ENCODE results near the gene ARID3A. TPM values are rescaled to one million over a fixed set of nuclear protein-coding genes. Genes with fewer than 3 reads are reported as not detected.

The ARID3A gene
- total and polyA plus RNA-seq, 2 of the 13 experiments (the other 11 are each of a cell fraction or from before 2014, with no cell fraction given) = 71.3 to 77.9 TPM

GRCh38 chr19:993361-993830 is 67.6 kb downstream of the ARID3A start (continued):
- TF ChIP-seq ZNF280D (CRISPR knock-in tag; IDR thresholded peaks at IDR 0.05) = no peak
- no peak for TF ChIP-seq PHF8 (CRISPR knock-in tag; IDR thresholded peaks at IDR 0.05)
- no peak for TF ChIP-seq RORA (CRISPR knock-in tag; IDR thresholded peaks at IDR 0.05)
- TF ChIP-seq PTBP1 (IDR thresholded peaks at IDR 0.05; ENCODE audit: low read depth, low read length, poor library complexity, severe bottlenecking) = peak; percentile 85
- peak; percentile 45; the same call in 1 of the 2 replicates for TF ChIP-seq ZNF281 (CRISPR knock-in tag; IDR thresholded peaks at IDR 0.05; ENCODE audit: borderline replicate concordance)
- peak; percentile 55; the same call in 1 of the 2 replicates for TF ChIP-seq ZSCAN25 (CRISPR knock-in tag; IDR thresholded peaks at IDR 0.05)
- TF ChIP-seq ZNF772 (CRISPR knock-in tag; IDR thresholded peaks at IDR 0.05) = no peak
- peak; percentile 44 for TF ChIP-seq CEBPG (CRISPR knock-in tag; IDR thresholded peaks at IDR 0.05)
- TF ChIP-seq HOXA3 (CRISPR knock-in tag; IDR thresholded peaks at IDR 0.05) = peak; percentile 91
- TF ChIP-seq AKAP8 (CRISPR knock-in tag; IDR thresholded peaks at IDR 0.05) = peak; percentile 77; the same call in 1 of the 2 replicates
- TF ChIP-seq ZXDC (CRISPR knock-in tag; IDR thresholded peaks at IDR 0.05) = no peak
- TF ChIP-seq PATZ1 (CRISPR knock-in tag; IDR thresholded peaks at IDR 0.05) = peak; percentile 82
- peak; percentile 69; the same call in 1 of the 2 replicates for TF ChIP-seq DR1 (CRISPR knock-in tag; IDR thresholded peaks at IDR 0.05)
- no peak for TF ChIP-seq ZNF616 (CRISPR knock-in tag; IDR thresholded peaks at IDR 0.05; ENCODE audit: low read depth)
- TF ChIP-seq ZBTB34 (CRISPR knock-in tag; IDR thresholded peaks at IDR 0.05) = 0 out of 2 replicates have a peak, but pooled peaks have one; percentile 17
- TF ChIP-seq ZNF160 (CRISPR knock-in tag; IDR thresholded peaks at IDR 0.05) = 0 out of 2 replicates have a peak, but pooled peaks have one; percentile 31
- peak; percentile 84 for TF ChIP-seq RXRB (CRISPR knock-in tag; IDR thresholded peaks at IDR 0.05; ENCODE audit: borderline replicate concordance)

All from HepG2 (cell line).